ENCODE data around the gene P3H4.

P3H4 gene

DNA sequence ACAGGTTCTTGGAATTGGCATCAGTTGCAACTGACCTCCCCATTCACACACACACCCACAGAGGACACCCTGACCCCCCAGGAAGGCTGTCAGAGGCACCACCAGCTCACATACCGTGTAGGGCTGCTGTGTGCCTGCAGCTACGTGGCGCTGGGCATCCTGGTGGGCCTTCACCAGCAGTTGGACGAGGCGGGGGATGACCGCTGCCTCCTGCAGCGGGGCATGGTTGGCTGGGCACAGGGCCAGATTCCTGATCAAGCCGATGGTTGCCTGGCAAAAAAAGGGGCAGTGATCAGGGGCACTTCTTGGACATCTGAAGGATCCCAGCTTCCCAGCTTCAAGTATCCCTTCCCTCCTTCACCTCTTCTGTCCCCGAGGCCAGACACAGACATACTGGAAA, 53.1 kb downstream of the P3H4 start:
- in situ Hi-C loops (cut with MboI; ENCODE audit: low sequenced_read_pairs, unreplicated experiment), result no loop called here
- no peak for TF ChIP-seq CTCF (IDR thresholded peaks at IDR 0.05; ENCODE audit: borderline replicate concordance, control extremely low read depth, extremely low read depth, insufficient read depth, missing control alignments)
- DNase-seq (ENCODE audit: low spot score), result no peak

DNA sequence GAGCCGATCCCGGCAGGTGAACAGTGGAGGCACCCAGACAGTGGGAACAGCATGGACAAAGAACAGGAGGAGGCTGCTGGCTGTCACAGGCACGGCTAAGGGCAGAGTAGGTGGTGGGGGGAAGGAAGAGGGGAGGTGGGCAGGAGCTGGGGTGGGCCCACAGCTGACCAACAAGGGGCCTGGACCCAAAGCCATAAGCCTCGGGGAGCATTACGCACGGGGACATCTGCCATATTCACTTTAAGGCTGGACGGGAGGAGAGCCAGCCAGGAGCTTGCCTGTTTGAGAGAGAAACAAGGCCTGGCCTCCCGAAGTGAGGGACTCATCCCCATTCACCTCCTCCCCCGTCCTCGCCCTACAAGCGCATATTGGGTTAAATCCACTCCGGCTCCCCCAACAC, 57.7 kb downstream of the P3H4 start:
- no peak for DNase-seq (ENCODE audit: low spot score)
- in situ Hi-C loops (cut with MboI; ENCODE audit: low sequenced_read_pairs, unreplicated experiment), result no loop called here
- no peak for TF ChIP-seq CTCF (IDR thresholded peaks at IDR 0.05; ENCODE audit: borderline replicate concordance, control extremely low read depth, extremely low read depth, insufficient read depth, missing control alignments)

Measured in GM13976 (cell line).